NT2/D1 (cell line): ENCODE data around the gene ADA.

Experiments used
- DNase-seq: peaks from one replicate; pipeline ENCODE4 v3.0.0-alpha.2; 2011; ENCODE audit warnings: low read depth, low spot score
- H3K27me3 ChIP-seq: 2 replicates; pipeline ENCODE4 v1.6.0; 2011; ENCODE audit warnings: mild to moderate bottlenecking; ENCODE audit not compliant: insufficient read length, insufficient read depth
- H3K36me3 ChIP-seq: 2 replicates; pipeline ENCODE4 v1.6.1; 2011; ENCODE audit warnings: mild to moderate bottlenecking, low read length, mixed read lengths; ENCODE audit not compliant: insufficient read depth, insufficient read length
- H3K4me1 ChIP-seq: 2 replicates; pipeline ENCODE4 v1.5.1; 2011; ENCODE audit not compliant: insufficient read depth, insufficient read length
- H3K4me3 ChIP-seq: 2 replicates; pipeline ENCODE4 v1.5.1; 2011; ENCODE audit warnings: low read depth; ENCODE audit not compliant: insufficient read length
- H3K9ac ChIP-seq: 2 replicates; pipeline ENCODE4 v1.6.0; 2011; ENCODE audit warnings: low read depth; ENCODE audit not compliant: insufficient read length
- H3K9me3 ChIP-seq: 2 replicates; pipeline ENCODE4 v1.5.1; 2011; ENCODE audit warnings: mild to moderate bottlenecking, low read length; ENCODE audit not compliant: insufficient read depth
- SUZ12 ChIP-seq: IDR thresholded peaks from 2 replicates; pipeline ENCODE4 v1.6.1; 2011; ENCODE audit not compliant: insufficient read length, insufficient read depth; ENCODE audit errors: extremely low read depth
- YY1 ChIP-seq: IDR thresholded peaks from 2 replicates; pipeline ENCODE4 v1.6.1; 2011; ENCODE audit not compliant: insufficient read length, insufficient read depth
- ZNF274 ChIP-seq: IDR thresholded peaks from 2 replicates; pipeline ENCODE4 v1.6.1; 2011; ENCODE audit warnings: mild to moderate bottlenecking, low read depth, low read length

Gene ADA

DNA sequence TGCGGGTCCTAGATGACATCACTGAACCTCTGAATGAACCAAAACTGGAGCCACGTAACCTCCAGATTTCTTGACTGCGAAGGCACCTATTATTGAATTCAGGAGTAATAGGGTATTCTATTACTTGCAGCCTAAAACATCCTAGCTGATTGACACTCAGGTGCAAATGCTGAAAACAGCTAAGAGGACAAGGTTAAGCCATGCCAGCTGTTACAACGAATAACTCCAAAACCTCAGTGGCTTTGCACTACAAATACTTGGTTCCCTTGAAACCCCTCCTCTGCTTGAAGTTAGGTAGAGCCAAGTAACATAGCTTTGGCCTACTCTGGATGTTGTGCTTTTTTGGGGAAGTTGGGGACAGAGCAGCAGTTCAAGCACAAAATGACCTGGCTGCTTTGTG, 42.7 kb upstream of the ADA start:
- Histone ChIP-seq H3K9me3 (peaks cover 25% of the 10 kb centered on the region), H3K36me3 (no peaks in the 10 kb centered on the region), H3K4me1 (peaks cover 11% of the 10 kb centered on the region), H3K4me3 (no peak overlapping the region), H3K9ac (no peak overlapping the region), H3K27me3 (no peaks in the 10 kb centered on the region)
- no peak for TF ChIP-seq SUZ12
- TF ChIP-seq ZNF274, result no peak
- no peak for TF ChIP-seq YY1
- DNase-seq, result no peak

DNA sequence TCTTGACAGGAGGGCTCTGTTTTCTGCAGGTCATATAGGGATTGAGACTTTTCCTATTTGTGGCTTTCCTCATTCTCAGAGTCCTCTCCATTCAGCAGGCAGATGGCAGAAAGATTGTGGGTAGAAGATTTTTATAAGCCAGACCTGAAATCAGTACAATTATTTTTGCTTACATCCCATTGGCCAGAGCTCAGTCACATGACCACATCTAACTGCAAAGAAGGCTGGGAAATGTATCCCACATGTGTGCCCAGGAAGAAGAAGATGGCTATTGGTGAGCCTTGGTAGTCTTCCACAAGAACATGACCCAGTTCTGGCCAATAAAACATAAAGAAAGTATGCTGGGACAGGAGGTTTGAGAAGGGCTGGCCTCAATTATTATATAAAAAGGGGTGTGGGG, 42.1 kb upstream of the ADA start:
- Histone ChIP-seq H3K4me1 (peaks cover 10% of the 10 kb centered on the region), H3K36me3 (no peaks in the 10 kb centered on the region), H3K9ac (no peak overlapping the region), H3K27me3 (no peaks in the 10 kb centered on the region), H3K4me3 (no peak overlapping the region), H3K9me3 (peaks cover 25% of the 10 kb centered on the region)
- TF ChIP-seq YY1, result no peak
- no peak for TF ChIP-seq ZNF274
- no peak for TF ChIP-seq SUZ12
- DNase-seq, result no peak

DNA sequence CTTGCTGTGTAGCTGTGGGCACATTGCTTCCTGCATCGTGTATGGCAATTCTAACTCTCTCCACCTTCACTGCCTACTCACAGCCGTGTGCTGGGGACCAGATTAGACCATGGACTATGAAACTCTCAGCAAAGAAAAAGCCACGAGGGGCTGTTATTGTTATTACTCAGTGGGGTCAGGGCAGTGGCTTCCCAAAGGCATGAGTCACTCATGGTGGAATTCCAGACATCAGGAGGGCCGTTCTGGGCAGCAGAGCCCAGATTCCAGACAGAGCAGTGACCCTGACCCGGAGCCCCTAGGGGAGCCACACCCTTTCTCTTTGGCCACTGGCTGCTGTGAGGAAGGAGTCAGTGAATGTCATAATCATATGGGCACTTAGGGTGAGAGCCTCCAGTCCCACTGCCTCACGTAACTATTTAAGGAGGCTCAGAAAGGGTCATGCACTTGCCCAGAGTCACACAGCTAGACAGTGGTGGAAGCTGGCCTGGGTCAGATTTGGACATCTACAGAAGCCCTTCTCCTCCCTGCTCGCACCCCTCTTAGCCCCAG, 41.5 kb upstream of the ADA start:
- Histone ChIP-seq H3K9me3 (peaks cover 25% of the 10 kb centered on the region), H3K4me3 (no peak overlapping the region), H3K9ac (no peak overlapping the region), H3K36me3 (no peaks in the 10 kb centered on the region), H3K27me3 (no peaks in the 10 kb centered on the region), H3K4me1 (peaks cover 7% of the 10 kb centered on the region)
- TF ChIP-seq YY1 (no peak), SUZ12 (no peak), ZNF274 (no peak)
- no peak for DNase-seq

DNA sequence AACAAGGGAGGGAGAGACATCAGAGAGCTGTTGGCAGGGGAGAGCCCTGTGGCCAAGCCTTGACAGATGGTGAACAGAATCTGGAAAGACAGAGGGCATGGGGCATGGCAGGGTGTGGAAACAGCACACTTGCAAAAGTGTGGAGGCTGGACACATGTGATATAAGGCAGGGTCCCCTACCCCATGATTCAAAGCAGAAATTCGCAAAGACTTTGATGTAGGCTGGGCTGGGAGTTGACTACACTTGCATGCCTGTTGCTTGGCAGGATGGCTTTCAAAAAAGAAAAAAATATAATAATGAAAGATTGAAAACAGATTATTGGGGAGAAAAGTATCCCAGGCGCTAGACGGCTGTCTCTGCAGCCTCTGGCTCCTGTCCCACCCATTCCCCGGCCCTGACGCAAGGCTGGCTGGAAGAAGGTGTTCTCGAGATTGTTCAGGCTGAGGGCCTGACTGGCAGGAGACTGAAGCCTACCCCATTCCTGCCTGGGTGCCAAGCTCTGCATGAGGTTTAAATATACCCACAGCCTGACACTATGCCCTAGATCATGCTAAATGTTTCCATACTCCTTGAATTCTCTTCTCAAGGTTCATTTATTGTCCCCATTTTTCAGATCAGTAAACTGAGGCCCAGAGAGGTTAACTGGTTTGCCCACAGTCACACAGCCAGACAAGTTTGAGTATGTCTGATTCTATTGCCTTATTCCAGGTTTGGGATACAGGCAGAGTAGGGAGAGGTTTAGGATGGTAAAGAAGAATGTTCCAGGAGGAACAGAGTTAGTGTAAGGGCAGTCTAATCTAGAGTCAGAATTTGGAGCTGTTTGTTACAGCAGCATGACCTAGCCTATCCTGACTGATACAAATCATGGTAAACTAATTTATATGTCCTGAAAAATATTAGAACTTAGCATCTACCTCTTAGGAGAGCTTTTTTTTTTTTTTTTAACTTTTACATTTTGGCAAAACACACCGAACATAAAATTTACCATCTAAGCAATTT, 40.2 kb upstream of the ADA start:
- no peak for DNase-seq
- Histone ChIP-seq H3K4me1 (peaks cover 7% of the 10 kb centered on the region), H3K36me3 (no peaks in the 10 kb centered on the region), H3K9me3 (peaks cover 24% of the 10 kb centered on the region), H3K27me3 (no peaks in the 10 kb centered on the region), H3K4me3 (no peak overlapping the region), H3K9ac (no peak overlapping the region)
- no peak for TF ChIP-seq ZNF274

DNA sequence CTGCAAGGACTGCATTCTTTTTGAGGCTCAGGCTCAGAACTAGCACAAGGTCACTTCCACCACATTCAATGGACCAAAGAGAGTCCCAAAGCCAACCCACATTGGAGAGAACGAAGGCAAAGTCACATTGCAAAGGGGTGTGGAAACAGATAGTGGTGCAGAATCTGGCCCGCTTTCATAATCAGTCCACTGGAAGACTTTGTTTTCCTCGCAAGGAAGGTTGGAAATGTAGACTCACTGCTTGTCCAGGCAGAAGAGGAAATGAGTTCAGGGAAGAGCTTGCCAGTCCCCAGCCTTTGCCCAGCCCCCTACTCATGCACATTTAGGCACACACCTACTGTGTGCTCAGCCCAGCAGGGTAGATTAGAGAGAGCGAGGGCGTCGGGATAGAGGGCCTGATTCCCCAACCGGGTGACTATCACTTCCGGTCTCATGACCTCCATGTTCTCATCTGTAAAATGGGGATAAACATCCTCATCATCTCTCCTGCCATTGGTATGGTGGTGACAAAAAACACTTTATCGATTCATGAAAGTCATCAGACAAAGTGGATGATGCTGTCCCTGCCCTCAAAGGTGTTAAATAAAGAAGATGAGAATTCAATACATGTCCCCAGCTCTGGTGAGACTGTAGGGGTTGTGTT, 39.4 kb upstream of the ADA start:
- no peak overlapping the region for H3K4me3 ChIP-seq
- no peaks in the 10 kb centered on the region for H3K36me3 ChIP-seq
- peaks cover 17% of the 10 kb centered on the region for H3K9me3 ChIP-seq
- no peak overlapping the region for H3K9ac ChIP-seq
- TF ChIP-seq SUZ12 (no peak), YY1 (no peak), ZNF274 (no peak)
- no peak for DNase-seq
- H3K27me3 ChIP-seq, result no peaks in the 10 kb centered on the region
- H3K4me1 ChIP-seq, result peaks cover 4% of the 10 kb centered on the region

DNA sequence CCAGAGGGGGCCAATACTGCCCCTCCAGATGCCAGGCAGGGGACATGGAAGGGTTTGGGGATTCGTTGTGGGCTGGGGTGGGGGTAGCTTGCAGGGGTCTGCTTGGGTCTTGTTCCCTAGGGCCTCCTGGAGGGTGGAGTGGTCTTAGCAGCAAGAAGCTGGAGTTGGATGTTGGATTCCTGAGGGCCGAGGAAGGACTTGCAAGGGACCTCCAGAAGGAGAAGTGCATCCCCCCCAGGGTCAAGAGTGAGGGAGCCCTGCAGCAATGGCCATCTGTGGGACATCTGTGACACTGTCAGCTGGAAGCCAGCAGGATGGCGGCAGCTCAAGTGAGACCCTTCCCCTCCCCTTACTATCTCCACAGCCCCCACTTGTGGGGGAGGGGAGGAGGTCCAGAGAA, 38.3 kb upstream of the ADA start:
- Histone ChIP-seq H3K27me3 (no peaks in the 10 kb centered on the region), H3K4me3 (no peak overlapping the region), H3K36me3 (no peaks in the 10 kb centered on the region), H3K9me3 (peaks cover 17% of the 10 kb centered on the region), H3K4me1 (peaks cover 7% of the 10 kb centered on the region), H3K9ac (no peak overlapping the region)
- no peak for DNase-seq
- no peak for TF ChIP-seq YY1
- TF ChIP-seq SUZ12, result no peak
- TF ChIP-seq ZNF274, result no peak

DNA sequence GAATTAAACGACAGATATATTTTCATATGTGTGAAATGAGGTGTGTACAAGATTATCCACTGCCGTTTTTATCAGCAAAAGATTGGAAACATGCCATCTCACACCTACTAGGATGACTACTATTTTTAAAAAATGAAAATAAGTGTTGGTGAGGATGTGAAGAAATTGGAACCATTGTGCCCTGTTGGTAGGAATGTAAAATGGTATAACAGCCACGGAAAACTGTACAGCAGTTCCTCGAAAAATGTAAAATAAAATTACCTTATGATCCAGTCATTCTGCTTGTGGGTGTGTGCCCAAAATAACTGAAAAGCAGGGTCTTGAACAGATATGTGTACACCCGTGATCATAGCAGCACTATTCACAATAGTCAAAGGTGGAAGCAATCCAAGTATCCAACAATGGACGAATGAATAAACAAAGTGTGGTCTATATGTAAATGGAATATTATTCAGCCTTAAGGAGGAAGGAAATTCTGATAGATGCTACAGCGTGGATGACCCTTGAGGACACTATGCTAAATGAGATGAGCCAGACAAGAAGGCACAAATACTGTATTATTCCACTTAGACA, 36.6 kb upstream of the ADA start:
- DNase-seq, result no peak
- H3K4me3 ChIP-seq, result no peak overlapping the region
- TF ChIP-seq SUZ12 (no peak), ZNF274 (no peak), YY1 (no peak)
- H3K4me1 ChIP-seq, result peaks cover 13% of the 10 kb centered on the region
- no peaks in the 10 kb centered on the region for H3K27me3 ChIP-seq
- H3K9me3 ChIP-seq, result peaks cover 11% of the 10 kb centered on the region
- H3K36me3 ChIP-seq, result no peaks in the 10 kb centered on the region
- H3K9ac ChIP-seq, result no peak overlapping the region
